GM18909 (cell line): ENCODE measurements around the gene GRIK4.

Experiments
- ATAC-seq: cut with Tn5 transposase; IDR thresholded peaks from one replicate; pipeline ENCODE4 v1.9.1; 2021; ENCODE audit warnings: mild to moderate bottlenecking; ENCODE audit not compliant: unreplicated experiment, poor library complexity

The GRIK4 gene

DNA sequence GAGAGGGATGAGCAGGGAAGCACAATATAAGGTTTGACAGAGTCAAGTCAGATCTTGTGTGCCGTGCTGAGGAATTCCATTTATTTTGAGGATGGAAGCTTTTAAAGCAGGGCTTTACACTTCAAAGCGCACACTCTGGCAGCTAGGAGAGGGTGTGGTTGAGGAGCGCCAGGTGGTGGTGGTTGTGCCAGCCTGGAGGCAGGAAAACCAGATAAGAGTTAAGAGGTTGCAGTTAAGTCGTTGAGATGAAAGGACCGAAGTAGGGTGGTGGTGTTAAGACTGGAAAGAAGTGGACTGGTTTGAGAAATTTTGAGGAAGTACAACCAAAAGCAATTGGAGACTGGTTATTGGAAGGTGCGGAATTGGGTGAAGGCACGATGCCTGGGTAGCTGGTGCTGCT, 280.8 kb downstream of the GRIK4 start:
- no peak for ATAC-seq

DNA sequence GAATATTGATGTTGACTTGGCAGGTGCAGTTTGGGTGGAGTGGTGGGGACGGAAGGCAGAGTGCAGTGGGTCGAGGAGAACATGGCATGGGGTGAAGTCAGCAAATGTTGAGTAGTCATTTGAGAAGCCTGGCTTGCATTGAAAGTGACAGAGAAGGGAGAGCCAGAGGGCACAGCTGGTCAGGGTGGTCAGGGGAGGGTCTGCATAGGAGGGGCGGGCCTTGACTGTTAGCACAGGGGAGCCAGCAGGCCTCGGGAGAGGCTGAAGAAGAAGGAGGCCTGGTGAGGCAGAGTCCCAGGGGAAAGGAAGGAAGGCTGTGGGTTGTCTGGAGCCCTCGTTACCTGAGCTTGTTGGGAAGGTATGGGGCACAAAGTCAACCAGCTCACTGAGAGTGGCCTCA, 281.6 kb downstream of the GRIK4 start:
- ATAC-seq, result no peak

DNA sequence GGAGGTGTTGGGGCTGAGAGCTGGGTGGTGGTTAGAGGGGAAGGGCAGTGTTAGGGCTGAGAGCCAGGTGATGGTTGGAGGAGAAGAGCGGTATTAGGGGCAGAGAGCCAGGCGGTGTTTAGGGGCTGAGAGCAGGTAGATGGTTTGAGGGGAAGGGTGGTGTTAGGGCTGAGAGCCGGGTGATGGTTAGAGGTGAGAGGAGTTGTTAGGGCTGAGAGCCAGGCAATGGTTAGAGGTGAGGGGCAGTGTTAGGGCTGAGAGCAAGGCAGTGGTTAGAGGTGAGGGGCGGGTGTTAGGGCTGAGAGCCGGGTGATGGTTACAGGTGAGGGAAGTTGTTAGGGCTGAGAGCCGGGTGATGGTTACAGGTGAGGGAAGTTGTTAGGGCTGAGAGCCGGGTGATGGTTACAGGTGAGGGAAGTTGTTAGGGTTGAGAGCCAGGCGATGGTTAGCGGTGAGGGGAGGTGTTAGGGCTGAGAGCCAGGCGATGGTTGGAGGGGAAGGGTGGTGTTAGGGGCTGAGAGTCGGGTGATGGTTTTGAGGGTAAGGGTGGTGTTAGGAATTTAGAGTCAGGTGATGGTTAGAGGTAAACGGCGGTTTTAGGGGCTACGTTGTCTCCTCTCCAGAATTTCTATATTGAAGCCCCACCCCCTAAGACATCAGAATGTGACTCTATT, 282.4 kb downstream of the GRIK4 start:
- no peak for ATAC-seq

DNA sequence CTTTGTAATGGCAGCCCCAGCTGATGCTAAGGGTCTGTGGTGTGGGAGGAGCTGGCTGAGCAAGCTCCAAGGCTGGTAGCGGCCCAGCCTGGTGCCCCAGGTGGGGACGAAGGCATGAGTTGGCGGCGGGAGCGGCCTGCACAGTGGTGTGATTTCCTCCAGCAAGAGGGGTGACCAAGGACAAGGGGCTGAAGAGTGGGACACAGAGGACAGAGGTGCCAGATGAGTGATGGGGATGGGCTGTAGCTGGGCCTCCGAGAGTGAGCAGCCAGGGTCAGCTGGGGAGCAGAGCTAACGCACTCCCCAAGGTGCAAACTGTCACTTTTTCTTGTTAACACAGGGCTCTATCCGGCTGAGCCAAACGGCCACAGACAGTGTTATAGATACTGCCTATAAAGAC, 283.2 kb downstream of the GRIK4 start:
- no peak for ATAC-seq

DNA sequence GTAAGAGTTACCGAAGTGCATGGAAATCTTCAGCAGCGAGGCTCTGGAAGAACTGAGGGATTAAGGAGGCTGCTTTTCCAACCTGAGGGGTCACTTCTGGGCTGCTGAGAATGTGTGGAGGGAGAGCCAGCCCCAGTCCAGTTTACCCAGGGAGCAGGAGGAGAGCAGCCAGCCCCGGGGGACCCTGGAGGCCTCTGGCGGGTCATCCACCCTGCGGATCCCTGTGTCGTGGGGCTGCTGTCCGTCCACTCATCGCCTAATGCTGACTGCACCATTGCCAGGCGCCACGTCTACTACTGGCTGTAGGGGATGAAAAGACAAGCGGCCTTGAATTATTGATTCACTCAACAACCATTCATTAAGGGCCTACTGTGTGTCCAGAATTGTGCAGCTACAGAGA, 283.6 kb downstream of the GRIK4 start:
- ATAC-seq, result no peak

DNA sequence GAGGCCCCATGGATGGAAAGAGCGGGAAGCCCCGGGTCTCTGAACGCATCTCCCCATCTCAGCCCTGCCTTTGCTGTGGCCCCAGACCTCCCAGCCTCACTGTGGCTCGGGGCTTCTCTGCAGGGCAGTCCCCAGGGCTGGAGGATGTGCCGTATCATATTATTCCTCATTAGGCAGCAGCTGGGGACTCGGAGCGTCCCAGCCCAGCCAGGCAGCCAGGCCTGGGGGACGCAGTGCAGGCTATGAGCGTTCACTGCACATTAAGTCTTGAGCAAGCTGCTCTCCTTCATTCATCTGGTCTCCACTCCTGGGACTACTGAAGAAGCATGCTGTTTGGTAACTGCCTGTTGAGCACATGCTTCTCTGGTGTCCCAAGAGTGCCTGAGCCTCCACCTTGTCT, 285.6 kb downstream of the GRIK4 start:
- ATAC-seq, result no peak

DNA sequence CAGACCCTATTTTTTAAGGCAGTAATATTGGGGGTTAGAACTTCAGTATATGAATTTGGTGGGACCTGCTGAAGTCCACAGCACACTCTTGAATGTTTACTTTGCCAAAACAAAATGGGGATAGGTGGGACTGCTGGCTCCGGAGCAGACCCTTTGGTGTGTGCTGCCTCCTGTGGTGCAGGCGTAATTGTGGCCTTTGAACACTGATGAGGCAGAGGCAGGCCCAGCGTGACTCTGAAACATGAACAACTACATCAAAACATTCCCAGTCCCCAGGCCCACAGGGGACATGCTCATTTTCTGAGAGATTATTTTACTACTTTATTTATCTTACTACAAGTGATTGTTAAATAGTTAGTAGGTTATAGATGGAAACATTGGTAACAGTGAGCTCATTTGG, 287.3 kb downstream of the GRIK4 start:
- no peak for ATAC-seq

DNA sequence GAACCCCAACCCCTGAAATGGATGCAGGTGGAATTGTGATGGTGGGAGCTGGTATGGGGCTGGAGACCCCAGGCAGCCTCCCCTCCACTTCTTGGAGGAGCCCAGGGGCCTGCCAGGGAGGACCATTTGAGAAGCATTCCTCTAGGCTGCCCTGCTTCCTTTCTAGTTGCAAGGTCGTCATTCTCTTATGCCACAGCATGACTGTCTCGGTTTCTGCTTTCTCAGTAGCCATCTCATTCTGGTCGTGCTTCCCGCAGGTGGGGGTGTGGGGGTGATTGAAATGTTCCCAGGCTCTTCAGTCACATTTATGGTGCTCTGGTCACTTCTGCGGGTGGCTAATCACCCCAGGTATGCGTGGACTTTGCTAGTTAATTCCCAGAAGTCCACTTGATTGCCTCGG, 288.7 kb downstream of the GRIK4 start:
- ATAC-seq, result no peak

DNA sequence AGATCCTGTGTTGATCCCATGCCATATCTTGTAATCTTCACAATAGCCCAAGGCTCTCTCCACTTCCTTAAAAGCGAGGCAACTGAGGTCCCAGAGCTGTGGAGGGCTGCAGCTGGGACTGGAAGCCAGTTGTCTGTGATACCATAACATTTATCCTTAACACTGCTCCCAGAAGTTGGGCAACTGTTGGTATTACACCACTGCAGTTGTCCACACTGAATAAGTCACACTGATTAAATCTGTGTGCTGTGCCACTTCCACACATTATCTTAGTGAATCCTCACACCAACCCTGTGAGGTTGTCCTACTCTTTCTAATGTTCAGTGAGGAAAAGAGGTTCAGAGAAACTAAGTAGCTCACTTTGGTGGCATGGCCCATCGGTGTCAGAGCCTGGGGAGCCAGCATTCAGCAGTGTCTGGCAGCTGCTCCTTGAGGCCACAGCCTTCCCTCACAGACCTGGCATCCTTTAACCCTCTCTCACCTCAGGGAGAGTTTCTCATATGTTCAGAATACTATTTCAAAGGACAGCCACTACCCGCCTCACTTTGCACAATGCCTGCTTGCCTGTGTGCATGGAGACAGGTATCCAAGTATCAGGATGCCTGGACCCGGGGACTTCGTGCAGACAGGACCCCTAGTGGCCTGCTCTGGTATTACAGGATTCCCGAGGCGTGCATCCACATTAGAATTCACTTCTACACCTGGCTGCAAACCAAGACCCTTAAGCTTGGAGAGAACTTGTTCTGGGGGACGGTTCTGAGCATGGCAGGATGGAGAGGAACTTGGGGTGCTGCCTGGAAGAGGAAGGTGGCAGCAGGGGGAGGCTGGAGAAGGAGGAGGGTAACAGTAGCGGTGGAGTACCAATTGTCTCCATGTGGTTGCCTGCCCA, 290.5 kb downstream of the GRIK4 start:
- no peak for ATAC-seq

DNA sequence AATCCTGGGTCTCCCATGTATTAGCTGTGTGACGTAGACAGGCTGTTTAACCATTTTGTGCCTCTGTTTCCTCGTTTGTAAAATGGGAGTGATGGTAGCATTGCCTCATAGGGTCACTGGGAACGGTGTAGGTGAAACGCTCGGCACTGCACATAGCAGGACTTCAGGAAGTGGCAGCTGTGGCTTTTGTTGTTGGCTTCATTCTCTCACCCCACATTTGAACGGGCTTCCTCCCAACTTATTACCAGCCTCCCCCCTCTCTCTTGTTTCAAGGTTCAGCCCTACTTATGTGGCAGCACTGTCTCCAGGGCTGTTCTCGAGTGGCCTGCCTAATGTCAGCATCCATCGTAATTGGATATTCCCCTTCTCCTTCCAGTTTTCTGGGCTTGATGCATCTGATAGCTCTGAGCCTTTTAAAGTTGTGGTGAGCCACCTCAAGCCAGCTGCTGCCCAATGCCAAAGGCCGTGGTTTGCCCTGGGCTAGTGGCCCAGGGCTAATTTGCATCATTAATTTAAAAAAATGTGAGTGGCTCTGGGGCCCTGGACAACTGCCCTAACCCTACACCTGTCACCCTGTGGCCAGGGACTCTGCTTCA, 294.5 kb downstream of the GRIK4 start:
- ATAC-seq, result peak; percentile 62

DNA sequence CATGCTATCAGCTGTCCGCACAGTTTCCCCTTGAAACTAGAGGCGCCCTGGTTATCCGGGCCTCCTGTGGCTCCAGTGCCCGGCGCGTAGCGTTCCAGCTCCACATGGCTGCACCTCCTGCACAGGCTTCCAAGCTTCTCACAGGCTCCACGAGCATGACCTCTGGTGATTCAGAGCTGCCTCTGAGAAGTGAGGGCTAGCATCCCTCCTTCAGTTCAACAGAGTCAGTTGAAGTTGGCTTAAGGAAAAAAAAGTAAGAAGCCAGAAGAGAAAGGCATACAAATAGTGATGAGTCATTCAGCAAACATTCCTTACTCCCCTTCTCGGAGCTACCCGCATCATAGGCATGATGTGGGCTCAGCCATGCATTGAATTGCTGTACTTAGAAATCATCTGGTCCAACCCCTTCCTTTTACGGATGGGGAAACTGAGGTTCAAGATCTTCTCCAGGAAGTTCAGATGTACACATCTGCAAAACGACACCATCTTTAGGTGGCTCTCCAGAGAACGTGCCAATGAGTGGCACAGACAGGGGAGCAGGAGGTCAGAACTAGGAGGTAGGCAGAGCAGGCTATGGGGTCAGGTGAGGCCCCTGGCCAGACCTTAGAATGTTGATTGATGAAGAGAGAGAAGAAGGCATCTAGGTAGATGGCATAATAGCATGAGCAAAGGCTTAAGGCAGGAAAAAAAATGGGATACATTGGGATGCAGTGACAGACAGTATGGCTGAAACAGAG, 296.0 kb downstream of the GRIK4 start:
- no peak for ATAC-seq

DNA sequence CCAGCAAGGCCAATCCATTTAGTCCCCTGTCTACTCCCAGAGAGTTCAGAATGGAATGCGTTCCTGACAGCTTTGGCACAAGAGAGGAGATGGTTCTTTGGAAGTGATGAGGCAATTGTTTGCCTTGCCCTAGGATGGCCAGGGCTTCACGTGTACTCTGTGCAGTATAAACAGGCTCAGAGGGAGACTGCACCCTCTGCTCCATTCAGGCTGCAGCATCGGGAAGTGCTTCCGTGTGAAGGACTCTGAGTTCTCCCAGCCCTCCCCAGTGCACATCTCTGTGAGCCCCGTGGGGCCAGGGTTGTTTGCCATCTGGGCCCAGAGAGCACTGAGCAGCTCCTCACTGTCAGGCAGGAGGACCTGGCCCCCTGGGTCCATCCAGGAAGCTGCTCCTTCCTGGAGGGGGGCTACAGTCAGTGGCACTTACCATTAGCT, 297.1 kb downstream of the GRIK4 start:
- ATAC-seq, result no peak

DNA sequence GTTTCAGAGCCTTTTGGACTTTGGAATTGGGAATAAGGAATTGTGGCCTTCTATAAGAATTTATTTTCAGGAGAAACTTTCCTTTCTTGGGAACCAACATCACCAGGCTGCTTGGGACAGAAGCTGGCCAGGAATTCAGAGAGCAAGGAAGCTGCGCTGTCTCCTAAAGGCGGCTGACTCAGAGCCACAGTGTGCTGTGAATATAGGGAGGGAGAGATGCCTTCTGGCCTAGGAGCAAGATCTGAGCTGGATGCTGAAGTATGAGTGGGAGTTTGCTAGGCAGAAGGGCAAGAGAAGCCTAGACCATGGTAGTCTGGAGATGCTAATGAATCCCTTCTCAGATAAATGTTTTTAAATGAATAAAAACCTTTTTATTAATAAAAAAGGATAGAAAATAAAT, 298.7 kb downstream of the GRIK4 start:
- no peak for ATAC-seq

DNA sequence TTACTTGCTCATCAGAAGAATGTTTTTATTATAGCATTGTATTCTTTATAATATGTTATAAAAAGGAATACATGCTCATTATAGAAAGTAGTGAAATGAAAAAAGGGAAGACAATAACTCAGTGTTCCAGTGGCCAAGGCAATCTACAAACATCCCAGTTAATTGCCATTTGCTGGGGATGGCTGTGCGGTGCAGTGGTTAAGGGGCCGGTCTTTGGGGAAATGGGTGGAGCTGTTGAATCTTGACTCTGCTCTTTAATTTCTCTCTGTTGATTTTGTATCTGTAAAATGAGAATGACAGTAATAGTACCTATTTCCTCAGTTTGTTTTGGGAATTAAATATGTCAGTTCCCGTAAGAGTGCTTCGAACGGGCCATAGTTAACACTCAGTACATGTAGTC, 299.7 kb downstream of the GRIK4 start:
- no peak for ATAC-seq

DNA sequence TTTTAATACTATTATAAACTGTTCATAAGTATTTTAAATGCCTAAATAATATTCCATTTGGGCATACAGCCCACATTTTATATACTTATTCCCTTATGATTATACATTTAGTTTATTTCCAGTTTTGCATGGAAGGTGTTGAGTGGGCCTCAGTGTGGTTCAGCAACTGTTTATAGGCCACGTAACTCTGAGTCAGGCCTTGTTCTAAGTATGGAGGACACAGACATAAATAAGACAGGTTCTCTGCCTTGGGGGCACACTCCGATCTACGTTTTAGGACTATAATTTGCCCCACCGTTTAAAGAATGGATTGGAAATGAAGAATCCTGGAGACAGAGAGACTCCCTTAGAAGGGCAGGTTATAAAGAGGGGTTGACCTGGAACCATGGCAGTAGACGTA, 300.2 kb downstream of the GRIK4 start:
- ATAC-seq, result no peak

DNA sequence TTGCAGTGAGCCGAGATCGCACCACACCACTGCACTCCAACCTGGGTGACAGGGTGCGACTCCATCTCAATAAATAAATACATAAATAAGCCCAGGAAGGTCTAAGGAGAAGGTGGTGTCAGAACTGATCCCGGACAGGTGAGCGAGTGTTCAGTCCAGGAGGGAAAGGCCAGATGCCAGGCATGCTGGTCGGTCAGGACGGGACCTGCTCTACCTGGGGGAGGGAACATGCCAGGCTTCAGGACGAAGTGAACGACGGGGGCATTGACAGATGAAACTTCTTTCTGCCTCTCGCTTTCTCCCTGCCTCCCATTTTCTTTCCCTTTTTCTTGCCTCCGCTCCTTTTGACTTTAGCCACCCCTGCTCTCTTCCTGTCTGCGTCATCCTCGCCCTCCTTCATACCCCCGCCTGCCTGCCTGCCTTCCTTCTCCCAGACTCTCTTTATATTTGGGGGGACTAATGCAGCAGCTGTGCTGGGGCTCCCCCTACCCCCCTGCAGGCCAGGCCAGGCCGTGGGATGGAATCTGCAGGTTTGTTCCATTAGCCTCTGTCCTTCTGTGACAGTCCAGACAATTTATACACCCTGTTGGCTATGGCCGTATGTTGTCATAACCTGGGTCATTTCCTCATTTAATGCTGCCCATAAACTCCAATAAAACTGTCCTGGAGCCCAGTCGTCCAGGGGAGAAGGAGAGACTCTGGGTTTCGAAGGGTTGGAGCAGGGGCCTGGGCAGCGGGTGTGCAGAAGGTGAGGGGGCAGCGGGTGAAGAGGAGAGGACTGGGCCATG, 303.2 kb downstream of the GRIK4 start:
- no peak for ATAC-seq

DNA sequence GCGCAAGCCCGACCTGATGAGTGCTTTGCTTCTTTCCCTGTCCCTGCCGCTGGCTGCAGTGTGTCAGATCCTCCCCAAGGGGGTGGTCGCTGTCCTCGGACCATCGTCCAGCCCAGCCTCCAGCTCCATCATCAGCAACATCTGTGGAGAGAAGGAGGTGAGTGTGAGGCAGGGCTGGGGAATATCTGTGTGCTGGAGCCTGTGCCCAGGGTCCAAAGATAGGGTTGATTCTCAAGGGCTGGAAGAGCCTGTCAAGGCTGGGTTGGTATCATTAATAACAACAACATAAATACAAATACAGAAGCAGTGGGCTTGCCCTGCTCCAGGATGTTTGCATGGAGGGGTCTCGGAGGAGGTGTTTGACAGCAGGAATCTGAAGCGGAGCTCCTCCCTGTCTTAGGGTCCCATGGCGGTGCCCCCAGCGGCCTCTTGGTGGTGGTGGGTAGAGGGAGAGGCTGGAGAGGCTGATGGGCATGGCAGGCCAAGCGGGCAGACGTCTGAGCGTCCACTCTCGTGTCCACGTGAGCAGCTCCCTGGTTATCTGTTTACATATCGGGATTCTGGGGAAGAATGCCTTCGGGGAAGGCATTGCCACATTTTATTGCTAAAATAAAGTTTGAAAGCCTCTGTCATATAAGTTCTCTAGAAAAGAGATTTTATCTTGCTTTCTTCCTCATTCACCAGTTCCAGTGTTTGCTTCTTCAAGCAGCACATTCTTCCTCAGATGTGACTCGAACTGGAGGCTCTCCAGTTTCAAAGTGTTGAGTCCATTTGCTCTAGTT, 304.0 kb downstream of the GRIK4 start:
- ATAC-seq, result no peak

DNA sequence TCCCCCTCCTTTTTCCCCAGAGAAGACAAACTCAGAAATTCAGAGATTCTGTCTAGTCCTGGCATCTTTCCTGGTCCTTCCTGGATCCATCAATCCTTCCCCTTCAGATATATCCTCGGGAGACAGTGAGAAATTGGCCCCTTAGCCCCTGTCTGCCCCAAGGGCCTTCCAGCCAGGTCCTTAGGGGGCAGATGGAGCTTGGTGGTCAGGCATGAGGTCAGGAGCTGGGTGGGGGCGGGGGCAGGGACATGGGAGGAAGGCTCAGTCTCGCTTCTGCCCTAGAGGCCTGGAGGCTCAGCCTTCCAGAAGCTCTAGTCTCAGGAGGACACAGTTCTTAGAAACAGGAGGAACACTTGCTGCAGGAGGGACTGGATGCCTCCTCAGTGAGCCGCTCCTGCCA, 304.6 kb downstream of the GRIK4 start:
- ATAC-seq, result no peak

DNA sequence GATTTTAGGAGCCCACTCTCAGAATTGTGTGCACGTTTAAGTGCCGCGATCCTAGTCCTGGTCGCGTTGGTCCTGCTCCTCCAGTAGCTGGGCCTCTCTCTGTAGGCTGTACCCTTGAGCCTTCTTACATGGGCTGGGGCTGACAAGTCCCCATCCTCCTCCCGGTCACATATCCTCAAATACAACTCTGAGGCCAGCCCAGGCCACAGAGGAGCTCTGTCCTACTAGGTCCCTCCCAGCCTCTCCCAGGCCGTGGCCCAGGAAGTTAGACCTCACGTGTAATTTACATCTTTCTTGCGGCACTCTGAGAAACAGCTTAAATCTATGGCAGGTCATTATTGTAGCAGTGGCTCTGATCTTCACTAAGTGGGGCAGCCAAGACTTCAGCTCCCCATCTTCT, 305.2 kb downstream of the GRIK4 start:
- ATAC-seq, result no peak
